Jurkat, Clone E6-1 (cell line): ENCODE measurements around the gene PDIK1L.

Experiments used
- DNase-seq: peaks from one replicate; pipeline ENCODE4 v3.0.0-alpha.2; 2011; ENCODE audit warnings: low read depth, low spot score
- H3K4me3 ChIP-seq: 2 replicates; pipeline ENCODE4 v1.5.1; 2011; ENCODE audit warnings: mild to moderate bottlenecking, low read length, control low read depth, moderate library complexity

Gene PDIK1L

DNA sequence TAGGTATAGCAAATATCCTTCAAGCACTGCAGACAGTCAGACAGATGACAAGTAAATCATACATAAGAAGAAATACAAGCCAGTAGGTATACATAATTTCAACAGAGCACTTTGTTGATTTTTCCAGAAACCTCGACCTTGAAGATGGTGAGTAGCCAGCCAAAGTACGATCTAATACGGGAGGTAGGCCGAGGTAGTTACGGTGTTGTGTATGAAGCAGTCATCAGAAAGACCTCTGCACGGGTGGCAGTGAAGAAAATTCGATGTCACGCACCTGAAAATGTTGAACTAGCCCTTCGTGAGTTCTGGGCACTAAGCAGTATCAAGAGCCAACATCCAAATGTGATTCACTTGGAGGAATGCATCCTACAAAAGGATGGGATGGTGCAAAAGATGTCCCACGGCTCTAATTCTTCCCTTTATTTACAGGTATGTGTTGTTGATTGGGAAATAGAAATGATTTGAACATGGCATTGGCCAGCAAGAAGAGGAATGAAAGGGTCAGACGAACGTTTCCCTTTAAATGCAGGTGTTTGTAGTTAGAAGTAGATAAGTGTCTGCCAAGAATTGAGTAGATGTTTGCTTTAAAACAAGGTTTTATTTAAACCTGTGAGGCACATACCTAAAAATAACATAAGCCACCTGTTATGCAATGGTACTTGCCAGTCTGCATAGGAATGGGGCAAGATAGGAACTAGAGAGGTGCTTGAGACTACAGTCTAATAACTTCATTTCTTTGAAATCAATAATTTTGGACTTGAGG, 2.7 kb downstream of the PDIK1L start:
- DNase-seq, result no peak
- no peak overlapping the region for H3K4me3 ChIP-seq

DNA sequence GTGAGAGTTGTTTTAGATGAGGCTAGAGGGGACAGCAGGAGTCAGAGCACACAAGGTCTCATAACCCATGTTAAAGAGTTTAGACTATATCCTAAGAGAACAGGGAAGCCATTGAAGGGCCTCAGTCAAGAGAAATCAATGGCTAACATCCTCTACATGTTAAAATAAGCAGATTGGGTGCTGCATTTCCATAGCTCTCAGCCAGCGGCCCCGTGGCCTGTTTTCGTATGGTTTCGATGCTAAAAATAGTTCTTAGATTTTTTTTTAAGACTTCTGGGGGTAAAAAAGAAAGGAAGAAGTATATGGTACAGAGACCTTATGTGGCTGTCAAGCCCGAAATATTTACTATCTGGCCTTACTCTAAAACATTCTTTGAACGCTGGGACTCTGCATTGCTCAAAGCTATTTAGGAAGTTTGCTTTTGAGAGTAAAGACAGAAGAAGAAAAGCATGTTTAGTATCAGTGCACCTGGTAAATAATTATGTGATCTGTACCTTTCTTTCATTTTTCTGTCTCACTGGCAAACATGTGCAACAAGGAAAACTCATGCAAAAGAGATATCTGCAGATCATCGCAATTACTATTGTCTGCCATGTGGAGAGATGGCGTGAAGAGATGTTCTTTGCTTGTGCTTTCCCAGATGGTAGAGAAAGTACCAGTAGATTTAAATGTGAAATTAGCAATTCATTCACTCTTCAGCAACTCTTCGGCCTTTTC, 8.4 kb downstream of the PDIK1L start:
- no peak overlapping the region for H3K4me3 ChIP-seq
- no peak for DNase-seq

DNA sequence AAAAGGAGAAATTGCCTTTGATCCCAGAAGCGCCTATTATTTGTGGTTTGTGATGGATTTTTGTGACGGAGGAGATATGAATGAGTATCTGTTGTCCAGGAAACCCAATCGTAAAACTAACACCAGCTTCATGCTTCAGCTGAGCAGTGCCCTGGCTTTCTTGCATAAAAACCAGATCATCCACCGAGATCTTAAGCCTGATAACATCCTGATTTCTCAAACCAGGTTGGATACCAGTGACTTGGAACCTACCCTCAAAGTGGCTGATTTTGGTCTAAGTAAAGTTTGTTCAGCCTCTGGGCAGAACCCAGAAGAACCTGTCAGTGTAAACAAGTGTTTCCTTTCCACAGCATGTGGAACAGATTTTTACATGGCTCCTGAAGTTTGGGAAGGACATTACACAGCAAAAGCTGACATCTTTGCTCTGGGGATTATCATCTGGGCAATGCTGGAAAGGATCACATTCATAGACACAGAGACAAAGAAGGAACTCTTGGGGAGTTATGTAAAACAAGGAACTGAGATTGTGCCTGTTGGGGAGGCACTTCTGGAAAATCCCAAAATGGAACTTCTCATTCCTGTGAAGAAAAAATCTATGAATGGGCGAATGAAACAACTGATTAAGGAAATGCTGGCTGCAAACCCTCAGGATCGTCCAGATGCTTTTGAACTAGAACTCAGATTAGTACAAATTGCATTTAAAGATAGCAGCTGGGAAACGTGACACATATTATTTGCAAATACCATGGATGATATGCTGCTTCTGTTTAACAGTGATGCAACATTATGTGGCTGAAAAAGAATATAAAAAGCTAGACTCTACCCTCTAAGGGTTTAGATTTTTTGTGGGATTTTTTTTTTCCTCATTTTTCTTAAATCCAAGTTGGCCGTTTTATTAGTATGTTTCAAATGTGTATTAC, 10.5 kb downstream of the PDIK1L start:
- no peak overlapping the region for H3K4me3 ChIP-seq
- no peak for DNase-seq

DNA sequence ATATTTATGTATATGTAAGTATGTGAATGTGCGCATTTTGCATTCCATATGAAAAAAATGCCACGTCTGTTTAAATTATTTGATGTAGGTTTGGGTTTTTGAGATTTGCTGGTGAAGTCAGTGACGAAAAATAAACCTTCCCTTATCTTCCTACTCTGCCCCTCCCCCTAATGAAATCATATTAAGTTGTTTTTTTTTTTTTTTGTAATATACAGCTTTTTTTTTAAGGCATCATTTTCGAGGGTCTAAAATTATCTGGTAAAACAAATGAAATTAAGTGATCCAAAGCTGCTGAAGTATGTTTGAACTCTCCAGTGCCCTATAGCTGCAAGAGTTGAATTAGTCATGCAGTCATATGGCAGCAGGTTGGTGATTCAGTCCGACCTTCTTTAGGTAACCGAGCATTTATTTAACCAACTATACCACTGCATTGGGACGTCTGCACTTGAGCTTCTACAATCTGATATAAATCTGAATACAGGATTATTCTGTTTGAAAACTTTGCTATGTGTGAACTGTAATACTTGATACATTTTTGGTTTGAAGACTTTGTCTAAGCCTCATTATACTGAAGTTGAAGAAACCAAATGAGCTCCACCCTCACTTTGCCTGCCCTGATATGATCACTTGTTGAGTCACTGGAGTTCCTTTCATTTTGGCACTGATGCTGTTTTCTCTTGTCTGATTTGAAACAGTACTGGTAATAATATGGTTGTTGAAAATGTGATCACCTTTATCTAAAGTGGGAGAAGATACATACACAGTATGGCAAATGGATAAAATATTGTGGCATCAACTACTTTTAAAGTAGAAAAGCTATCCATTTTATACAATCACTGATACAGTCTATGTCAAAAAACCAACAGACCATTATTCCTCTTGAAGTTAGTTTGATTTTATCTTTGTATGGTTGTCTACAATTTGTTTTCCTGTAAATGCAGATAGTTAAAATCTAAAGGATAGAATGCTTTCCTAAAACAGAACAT, 11.7 kb downstream of the PDIK1L start:
- DNase-seq, result no peak
- no peak overlapping the region for H3K4me3 ChIP-seq

DNA sequence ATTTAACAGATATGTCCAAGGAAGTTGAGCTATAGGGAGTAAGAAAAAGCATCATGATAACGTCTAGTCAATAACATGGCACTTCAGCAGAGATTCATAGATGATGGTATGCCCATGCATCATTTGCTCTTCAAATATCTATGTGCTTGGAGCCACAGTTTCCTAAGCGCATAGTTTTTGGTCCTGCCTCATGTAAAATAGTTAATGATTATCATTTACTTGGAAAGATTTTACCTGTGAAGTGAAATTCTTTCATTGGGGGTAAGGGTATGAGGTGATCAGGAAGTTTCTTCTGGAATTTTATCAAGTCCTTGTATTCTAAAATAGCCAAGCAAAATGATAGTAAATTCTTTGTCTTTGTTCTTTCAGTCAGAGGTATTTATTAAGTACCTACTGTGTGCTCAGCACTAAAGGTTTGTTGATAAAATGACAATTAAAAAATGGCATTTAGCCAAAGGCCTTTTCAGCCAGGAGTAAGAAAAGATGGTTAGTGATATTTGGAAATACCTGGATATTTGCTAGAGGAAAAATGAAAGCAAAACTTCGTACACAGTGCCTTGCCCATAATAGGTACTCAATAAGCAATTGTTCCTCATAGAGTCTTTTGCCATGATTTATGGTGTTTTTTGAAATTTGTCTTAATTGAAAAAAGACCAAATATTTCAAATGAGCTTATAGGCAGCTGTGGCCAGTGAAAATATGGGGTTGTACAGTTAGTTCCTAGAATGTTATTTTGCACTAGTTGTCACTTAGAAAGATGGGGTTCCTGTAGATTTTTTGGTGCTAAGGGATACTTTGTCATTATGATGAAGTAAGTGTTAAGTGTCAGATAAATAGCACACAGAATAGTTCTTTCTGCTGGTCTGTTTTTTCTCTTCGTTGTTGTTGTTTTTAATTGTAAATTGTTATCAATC, 13.1 kb downstream of the PDIK1L start:
- H3K4me3 ChIP-seq, result no peak overlapping the region
- no peak for DNase-seq

DNA sequence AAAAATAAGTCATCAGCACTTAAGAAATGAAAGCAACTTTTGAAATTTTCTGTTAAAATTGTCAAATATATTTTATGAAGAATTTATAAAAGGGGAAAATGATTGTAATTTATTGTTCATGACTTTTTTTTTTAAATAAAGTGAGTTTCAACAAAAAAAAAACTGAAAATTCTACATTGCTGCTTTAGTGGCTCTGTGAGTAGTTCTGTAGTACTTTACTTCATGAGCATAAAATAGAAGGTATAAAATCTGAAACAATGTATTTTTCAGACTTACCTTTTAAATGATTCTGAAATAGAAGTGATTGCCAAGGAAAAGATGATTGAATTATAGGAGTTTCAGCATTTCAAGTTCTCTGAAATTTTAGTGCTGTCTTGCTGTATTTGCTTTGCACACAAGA, 13.8 kb downstream of the PDIK1L start:
- no peak for DNase-seq
- H3K4me3 ChIP-seq, result no peak overlapping the region

DNA sequence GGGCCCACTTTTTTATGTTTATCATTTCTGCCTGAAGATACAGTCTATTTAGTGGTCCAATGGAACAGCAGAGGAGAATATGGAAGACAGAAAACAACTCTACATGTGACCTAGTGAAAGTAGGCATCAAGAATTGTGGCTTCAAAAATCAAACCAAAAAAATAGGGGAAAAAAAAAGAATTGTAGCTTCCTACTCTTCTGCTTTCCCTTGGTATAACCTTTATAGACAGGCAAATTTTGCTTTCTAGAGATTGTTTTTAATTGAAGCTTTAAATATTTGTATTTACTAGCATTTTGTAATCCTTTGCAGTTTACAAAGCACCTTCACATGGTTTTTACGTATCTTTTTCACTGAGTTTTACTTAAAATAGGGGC, 14.3 kb downstream of the PDIK1L start:
- peak overlapping the region; percentile 27 for H3K4me3 ChIP-seq
- DNase-seq, result no peak

DNA sequence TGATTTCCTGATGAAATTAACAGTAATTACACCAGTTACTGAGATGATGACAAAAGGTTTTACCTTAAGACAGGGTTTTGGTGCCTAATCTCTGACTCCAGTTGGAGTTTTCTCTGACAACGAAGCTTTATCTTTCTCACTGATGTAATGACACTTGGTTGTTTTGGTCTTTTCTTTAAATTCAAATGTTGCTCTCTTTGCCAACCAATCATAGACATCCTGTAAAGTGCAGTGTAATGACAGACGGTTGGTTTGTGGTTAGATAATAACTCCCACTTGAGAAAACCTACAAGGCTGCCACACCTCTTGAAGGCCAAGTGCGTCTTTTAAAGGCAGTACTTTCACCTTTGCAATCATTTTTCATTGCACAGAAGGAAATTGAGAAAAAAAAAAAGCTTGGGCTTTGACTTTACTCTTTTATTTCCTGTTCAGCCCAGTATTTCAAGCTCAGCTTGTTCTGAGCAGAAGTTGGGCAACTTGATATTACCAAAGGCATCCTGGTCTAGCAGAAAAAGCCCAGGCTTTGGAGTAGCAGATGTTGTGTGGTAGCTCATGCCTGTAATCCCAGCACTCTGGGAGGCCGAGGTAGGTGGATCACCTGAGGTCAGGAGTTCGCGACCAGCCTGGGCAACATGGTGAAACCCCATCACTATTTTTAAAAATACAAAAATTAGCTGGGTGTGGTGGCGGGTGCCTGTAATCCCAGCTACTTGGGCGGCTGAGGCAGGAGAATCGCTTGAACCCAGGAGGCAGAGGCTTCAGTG, 14.9 kb downstream of the PDIK1L start:
- peak; percentile 97 for DNase-seq

DNA sequence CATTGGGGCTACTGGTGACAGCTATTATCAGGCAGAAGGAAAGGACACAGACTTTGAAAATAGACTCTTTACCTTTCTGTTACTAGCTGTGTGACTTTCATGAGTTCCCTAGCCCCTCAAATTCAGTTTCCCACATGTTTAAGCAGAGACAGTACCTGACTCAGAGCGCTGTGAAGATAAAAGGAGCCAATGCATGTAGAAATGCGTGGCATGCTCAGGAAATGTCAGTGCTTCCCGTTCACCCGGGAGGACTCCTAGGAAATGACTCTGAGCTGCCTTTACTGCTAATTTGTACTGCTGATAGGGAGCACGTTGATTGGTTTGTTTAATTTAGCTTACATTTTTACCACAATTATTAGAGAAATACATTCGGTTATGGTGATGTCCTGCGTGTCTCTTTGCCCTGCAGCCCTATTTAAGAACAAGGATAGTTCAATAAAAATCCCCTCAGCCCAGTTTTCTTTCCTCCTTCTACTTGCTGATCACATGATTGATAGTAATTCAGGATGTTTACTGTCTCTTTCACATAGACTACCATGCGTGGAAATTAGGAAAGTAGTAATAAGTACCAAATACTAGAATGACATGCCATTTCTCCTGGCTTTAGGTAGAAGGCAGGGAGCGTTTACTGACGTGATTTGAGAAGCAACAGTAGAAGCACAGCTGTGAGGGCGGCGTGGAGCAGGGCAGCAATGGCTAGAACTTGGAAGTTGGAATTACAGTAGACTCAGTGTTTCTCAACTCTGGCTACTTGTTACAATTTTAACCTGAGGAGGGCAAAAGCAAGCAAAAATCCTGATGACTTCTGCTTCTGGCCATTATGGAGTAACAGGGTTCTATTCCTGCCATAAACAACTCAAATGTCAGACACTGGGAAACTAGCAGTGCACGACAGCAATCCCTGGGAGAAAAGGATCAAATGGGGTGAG, 15.9 kb downstream of the PDIK1L start:
- H3K4me3 ChIP-seq, result peak overlapping the region; percentile 5; the same call in 1 of the 2 replicates
- DNase-seq, result peak; percentile 42

More for the DNA sequence above, 14.9 kb downstream of the PDIK1L start:
- H3K4me3 ChIP-seq, result peak overlapping the region; percentile 27

DNA sequence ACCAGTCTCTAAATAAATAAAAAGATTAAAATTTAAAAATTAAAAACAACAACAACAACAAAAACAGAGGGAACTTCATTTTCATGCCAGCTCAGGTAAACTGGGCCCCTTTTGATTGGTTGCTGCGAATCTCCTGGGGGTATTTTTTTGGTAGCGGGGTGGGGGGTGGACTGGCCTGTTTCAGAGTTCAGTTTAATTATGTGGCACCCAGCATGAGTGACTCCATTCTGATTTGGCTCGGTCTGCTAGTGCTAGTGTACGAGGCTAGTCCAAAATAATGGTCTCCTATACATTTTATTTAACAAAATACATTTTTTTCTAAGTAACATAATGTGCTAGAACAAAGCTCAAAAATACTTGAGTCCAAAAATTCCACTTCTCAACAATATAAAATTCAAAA, 18.2 kb downstream of the PDIK1L start:
- no peak for DNase-seq
- no peak overlapping the region for H3K4me3 ChIP-seq

DNA sequence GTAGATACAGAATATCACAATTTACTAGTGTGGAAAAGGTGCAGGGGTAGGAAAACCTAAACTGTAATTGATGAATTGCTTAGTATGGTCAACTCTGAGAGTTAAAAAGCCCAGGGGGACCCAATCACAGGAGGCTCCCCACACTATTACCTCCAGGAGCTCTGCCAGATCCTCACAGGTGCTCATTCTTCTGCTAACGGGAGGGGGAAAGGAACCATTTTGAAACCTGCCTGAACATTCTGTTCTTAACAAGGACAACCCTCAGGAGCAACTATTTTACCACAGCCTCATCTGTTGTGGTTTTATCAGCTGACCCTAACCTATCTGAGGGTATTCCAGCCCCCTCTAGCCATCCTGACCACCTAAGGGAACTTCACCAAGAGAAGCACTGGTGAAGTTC, 19.1 kb downstream of the PDIK1L start:
- no peak overlapping the region for H3K4me3 ChIP-seq
- DNase-seq, result no peak

DNA sequence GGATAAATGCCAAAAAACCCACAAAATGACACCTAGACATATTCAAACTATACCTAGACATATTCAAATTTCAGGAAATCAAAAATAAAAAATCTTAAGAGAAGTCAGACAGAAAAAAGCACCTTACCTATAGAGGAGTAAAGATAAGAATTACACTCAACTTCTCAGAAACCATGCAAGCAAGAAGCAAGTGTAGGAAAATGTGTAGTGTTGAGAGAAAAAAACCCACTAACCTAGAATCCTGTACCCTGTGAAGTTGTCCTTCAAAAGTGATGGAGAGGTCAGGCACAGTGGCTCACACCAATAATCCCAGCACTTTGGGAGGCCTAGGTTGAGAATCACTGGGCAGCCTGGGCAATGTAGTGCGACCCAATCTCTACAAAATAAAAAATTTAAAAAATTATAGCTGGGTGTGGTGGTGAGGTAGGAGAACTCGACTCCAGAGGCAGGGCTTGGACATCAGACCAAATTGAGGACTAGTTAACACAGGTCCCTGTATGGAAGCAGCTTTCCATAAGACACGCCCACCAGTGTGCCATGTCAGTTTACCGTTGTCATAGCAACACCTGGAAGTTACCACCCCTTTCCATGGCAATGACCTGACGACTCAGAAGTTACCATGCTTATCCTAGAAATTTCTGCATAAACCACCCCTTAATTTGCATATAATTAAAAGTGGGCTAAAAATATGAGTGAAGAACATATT, 20.7 kb downstream of the PDIK1L start:
- H3K4me3 ChIP-seq, result no peak overlapping the region
- no peak for DNase-seq

DNA sequence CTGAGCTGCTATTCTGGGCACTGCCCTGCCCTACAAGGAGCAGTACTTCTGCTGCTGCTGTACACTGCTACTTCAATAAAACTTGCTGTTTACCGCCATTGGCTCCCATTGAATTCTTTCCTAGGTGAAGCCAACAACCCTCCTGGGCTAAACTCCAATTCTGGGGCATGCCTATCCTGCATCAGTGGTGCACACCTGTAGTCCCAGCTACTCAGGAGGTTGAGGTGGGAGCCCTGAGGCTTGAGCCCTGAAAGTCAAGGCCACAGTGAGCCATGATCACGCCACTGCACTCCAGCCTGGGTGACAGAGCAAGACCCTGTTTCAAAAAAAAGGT, 21.2 kb downstream of the PDIK1L start:
- H3K4me3 ChIP-seq, result no peak overlapping the region
- DNase-seq, result no peak

DNA sequence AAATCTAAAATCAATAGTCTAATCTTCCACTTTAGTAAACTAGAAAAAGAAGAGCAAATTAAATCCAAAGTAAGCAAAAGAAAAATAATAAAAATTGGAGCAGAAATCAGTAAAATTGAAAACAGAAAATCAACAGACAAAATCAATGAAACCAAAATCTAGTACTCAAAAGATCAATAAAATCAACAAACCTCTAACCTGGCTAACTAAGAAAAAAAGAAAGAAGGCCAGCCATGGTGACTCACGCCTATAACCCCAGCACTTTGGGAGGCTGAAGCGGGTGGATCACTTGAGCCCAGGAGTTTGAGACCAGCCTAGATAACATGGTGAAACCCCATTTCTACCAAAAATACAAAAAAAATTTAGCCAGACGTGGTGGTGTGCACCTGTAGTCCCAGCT, 22.8 kb downstream of the PDIK1L start:
- no peak for DNase-seq
- no peak overlapping the region for H3K4me3 ChIP-seq

DNA sequence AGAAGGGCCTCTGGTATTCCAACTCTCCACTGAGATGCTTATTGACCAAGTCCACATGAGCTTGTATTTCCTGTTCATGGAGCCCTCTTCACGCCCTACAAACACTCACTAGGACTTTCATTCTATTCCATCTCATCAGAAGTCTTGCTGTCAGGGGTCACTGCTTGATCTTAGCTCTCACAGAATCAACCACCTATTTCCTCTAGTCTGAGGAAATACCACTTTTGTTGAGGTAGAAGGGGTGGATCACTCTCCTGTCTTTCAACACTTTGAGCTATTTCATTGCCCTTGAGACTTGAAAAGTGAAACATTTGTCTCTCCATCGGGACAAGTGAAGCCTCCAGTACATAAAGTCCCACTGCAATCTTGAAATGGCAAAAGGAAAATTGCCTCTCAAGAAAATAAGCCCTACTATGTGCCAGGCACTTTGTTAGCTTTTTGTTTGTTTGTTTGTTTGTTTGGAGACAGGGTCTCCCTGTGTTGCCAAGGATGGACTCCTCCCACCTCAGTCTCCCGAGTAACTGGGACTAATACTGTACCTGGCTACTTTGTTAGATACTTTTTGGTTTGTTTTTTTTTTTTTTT, 27.4 kb downstream of the PDIK1L start:
- H3K4me3 ChIP-seq, result no peak overlapping the region
- DNase-seq, result peak; percentile 59
